CD14-positive monocyte (primary cell): ENCODE results near the gene NUP153. TPM values are rescaled to one million over a fixed set of nuclear protein-coding genes. Genes with fewer than 3 reads are reported as not detected.
A peak's percentile ranks its signal among the peaks of the same experiment; 100 is the strongest.

ENCODE experiments used
- DNase-seq, 3 donors: peaks; one replicate each; pipeline ENCODE4 v3.0.0-alpha.2; 2011 to 2022
- H2AFZ ChIP-seq: 2 replicates; pipeline ENCODE4 v1.6.0; 2012; ENCODE audit warnings: mild to moderate bottlenecking, low read depth, low read length, inconsistent platforms; ENCODE audit not compliant: insufficient read depth, poor library complexity, severe bottlenecking
- H3K27ac ChIP-seq, 2 donors: 1 replicate in 1 of 2; 2 replicates in 1 of 2; pipeline ENCODE4 v1.5.1; 2012 to 2013; ENCODE audit warnings: low read length in 2 of 2, control low read depth in 1 of 2, inconsistent platforms in 1 of 2, low read depth in 1 of 2, mild to moderate bottlenecking in 1 of 2
- H3K27me3 ChIP-seq, 2 donors: one replicate each; pipeline versions ENCODE4 v1.6.0 to v1.6.1; 2011 to 2013; ENCODE audit warnings: low read length in 2 of 2; ENCODE audit not compliant: control insufficient read depth in 2 of 2, insufficient read depth in 2 of 2
- H3K36me3 ChIP-seq, 2 donors: replicated peaks in 1 of 2; 1 replicate in 1 of 2; 2 replicates in 1 of 2; pipeline versions ENCODE4 v1.5.1 to v1.6.1; 2012 to 2013; ENCODE audit warnings: low read length in 2 of 2, control low read depth in 1 of 2, inconsistent platforms in 1 of 2, mild to moderate bottlenecking in 1 of 2; ENCODE audit not compliant: insufficient read depth in 2 of 2, control insufficient read depth in 1 of 2
- H3K4me1 ChIP-seq, 2 donors: 1 replicate in 1 of 2; 2 replicates in 1 of 2; pipeline versions ENCODE4 v1.5.1 to v1.6.1; 2012 to 2013; ENCODE audit warnings: low read length in 2 of 2, control low read depth in 1 of 2, inconsistent platforms in 1 of 2, mild to moderate bottlenecking in 1 of 2, moderate library complexity in 1 of 2; ENCODE audit not compliant: insufficient read depth in 2 of 2, control insufficient read depth in 1 of 2
- H3K4me2 ChIP-seq: replicated peaks from 2 replicates; pipeline ENCODE3; 2012; ENCODE audit warnings: low read length, moderate library complexity, mild to moderate bottlenecking; ENCODE audit not compliant: poor library complexity, severe bottlenecking; ENCODE audit errors: extremely low read depth
- H3K4me3 ChIP-seq, 3 experiments: fragments of 200-600 bp in 1 of 3; sonication (generic) in 1 of 3; replicated peaks in 1 of 3; 1 replicate in 2 of 3; 2 replicates in 1 of 3; pipeline ENCODE4 v1.5.1; 2011 to 2013; ENCODE audit warnings: low read length in 3 of 3, mild to moderate bottlenecking in 3 of 3, control low read depth in 2 of 3, low read depth in 2 of 3, inconsistent platforms in 1 of 3, moderate library complexity in 1 of 3
- H3K79me2 ChIP-seq: 2 replicates; pipeline ENCODE4 v1.6.0; 2012; ENCODE audit warnings: mild to moderate bottlenecking, control low read depth, inconsistent platforms, low read length, moderate library complexity; ENCODE audit not compliant: insufficient read depth
- H3K9ac ChIP-seq: 2 replicates; pipeline ENCODE4 v1.6.0; 2017; ENCODE audit warnings: low read length, mild to moderate bottlenecking; ENCODE audit not compliant: insufficient read depth, poor library complexity, severe bottlenecking
- H3K9me3 ChIP-seq, 2 donors: replicated peaks in 1 of 2; 1 replicate in 1 of 2; 2 replicates in 1 of 2; pipeline versions ENCODE4 v1.5.1 to v1.6.1; 2012 to 2013; ENCODE audit warnings: low read length in 2 of 2, control low read depth in 1 of 2; ENCODE audit not compliant: control insufficient read depth in 1 of 2, insufficient read depth in 1 of 2
- H4K20me1 ChIP-seq: 2 replicates; pipeline ENCODE4 v1.6.0; 2012; ENCODE audit warnings: mild to moderate bottlenecking, low read length, control low read depth, moderate library complexity; ENCODE audit not compliant: insufficient read depth
- H3K27ac Mint-ChIP-seq, 7 donors: one replicate each; pipeline ENCODE4 v1.8.0; 2020; ENCODE audit warnings: mild to moderate bottlenecking in 7 of 7, mixed read lengths in 7 of 7, moderate library complexity in 6 of 7, inconsistent platforms in 2 of 7
- H3K27me3 Mint-ChIP-seq, 3 donors: one replicate each; pipeline ENCODE4 v1.8.0; 2021 to 2022; ENCODE audit warnings: low read depth in 3 of 3, mild to moderate bottlenecking in 3 of 3, mixed read lengths in 3 of 3, moderate library complexity in 3 of 3, inconsistent platforms in 1 of 3
- H3K36me3 Mint-ChIP-seq, 2 donors: one replicate each; pipeline ENCODE4 v1.8.0; 2020; ENCODE audit warnings: mixed read lengths in 2 of 2, inconsistent platforms in 1 of 2, mild to moderate bottlenecking in 1 of 2
- H3K4me1 Mint-ChIP-seq: one replicate; pipeline ENCODE4 v1.8.0; 2020; ENCODE audit warnings: mild to moderate bottlenecking, mixed read lengths
- H3K4me3 Mint-ChIP-seq, 2 donors: one replicate each; pipeline ENCODE4 v1.8.0; 2020; ENCODE audit warnings: mild to moderate bottlenecking in 2 of 2, mixed read lengths in 2 of 2, moderate library complexity in 1 of 2
- H3K9me3 Mint-ChIP-seq, 7 donors: one replicate each; pipeline ENCODE4 v1.8.0; 2020 to 2022; ENCODE audit warnings: mixed read lengths in 7 of 7, mild to moderate bottlenecking in 6 of 7, moderate library complexity in 6 of 7, inconsistent platforms in 2 of 7
- WGBS: methylation state at CpG from one replicate; pipeline ENCODE4 v1.1.5; 2013; ENCODE audit warnings: missing lambda C conversion rate; ENCODE audit not compliant: insufficient coverage; 5-methylcytosine and 5-hydroxymethylcytosine counted together
- intact Hi-C, 2 donors: fragments of 100-400 bp; cut with micrococcal nuclease; formaldehyde crosslinking; loops; one replicate each; pipeline versions ENCODE4 v1.15.0 to v1.15.1; 2023
- polyA plus RNA-seq, 3 donors: library from polyadenylated mRNA; depleted of rRNA in 1 of 3; unstranded in 2 of 3; stranded (reverse) in 1 of 3; fragments of 300-500 nt in 2 of 3; fragments of >200 nt in 1 of 3; fragmentation: Illumina TruSeq in 2 of 3; gene quantifications; 1 replicate in 2 of 3; 2 replicates in 1 of 3; pipeline ENCODE4 v1.2.3, GENCODE V29; 2012 to 2021
- TF ChIP-seq, protein P1 (sequence below): fragments of 200-600 bp; IDR thresholded peaks from one replicate; pipeline ENCODE4 v1.8.0; 2022; ENCODE audit warnings: antibody characterized with exemption, mild to moderate bottlenecking

The NUP153 gene
- polyA plus RNA-seq, 3 donors = 0.99 to 13.8 (median 2.3) TPM

DNA sequence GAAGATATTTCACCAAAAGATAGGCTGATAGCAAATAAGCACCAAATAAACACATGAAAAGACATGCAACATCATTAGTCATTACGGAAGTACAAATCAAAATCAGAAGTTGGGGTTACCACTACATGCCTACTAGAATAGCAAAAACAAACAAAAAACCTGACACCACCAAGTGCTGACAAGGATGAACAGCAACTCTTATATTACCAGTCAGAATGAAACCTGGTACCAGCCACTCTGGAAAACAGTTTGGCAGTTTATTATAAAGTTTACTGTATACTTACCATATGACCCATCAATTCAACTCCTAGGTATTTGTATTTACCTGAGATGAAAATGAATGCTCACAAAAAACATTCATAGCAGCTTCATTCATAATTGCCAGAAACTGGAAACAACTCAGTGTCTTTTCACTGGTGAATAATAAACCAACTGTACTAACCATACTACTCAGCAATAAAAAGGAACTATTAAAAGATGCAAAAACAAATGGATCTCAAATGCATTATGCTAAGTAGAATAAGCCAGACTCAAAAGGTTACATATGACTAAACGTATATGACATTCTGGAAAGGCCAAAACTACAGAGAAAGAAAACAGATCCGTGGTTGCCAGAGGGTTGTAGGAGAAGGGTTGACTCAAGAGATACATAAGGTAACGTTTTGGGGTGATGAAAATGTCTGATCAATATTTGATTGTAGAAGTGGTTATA lies 33.0 kb downstream of the NUP153 start:
- Mint-ChIP-seq H3K9me3 (no peaks in the 10 kb centered on the region), H3K27me3 (no peaks in the 10 kb centered on the region), H3K4me1 (peaks cover 6% of the 10 kb centered on the region), H3K4me3 (no peak overlapping the region), H3K36me3 (peaks cover 52 to 62% of the 10 kb centered on the region in 2 donors), H3K27ac (peak overlapping the region in 2 of 7 donors; percentile 11 to 41)
- H3K4me2 ChIP-seq = no peak overlapping the region
- H3K79me2 ChIP-seq = peaks cover 32% of the 10 kb centered on the region
- no peaks in the 10 kb centered on the region for H3K4me1 ChIP-seq
- H3K9me3 ChIP-seq = no peaks in the 10 kb centered on the region
- TF ChIP-seq, protein P1, sequence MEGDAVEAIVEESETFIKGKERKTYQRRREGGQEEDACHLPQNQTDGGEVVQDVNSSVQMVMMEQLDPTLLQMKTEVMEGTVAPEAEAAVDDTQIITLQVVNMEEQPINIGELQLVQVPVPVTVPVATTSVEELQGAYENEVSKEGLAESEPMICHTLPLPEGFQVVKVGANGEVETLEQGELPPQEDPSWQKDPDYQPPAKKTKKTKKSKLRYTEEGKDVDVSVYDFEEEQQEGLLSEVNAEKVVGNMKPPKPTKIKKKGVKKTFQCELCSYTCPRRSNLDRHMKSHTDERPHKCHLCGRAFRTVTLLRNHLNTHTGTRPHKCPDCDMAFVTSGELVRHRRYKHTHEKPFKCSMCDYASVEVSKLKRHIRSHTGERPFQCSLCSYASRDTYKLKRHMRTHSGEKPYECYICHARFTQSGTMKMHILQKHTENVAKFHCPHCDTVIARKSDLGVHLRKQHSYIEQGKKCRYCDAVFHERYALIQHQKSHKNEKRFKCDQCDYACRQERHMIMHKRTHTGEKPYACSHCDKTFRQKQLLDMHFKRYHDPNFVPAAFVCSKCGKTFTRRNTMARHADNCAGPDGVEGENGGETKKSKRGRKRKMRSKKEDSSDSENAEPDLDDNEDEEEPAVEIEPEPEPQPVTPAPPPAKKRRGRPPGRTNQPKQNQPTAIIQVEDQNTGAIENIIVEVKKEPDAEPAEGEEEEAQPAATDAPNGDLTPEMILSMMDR = no peak
- H3K4me3 ChIP-seq = no peak overlapping the region
- H3K36me3 ChIP-seq = peaks cover 53 to 71% of the 10 kb centered on the region in 2 donors
- no peak overlapping the region for H3K9ac ChIP-seq
- no peak for DNase-seq
- no peak overlapping the region for H3K27ac ChIP-seq
- peaks cover 34% of the 10 kb centered on the region for H4K20me1 ChIP-seq
- no peaks in the 10 kb centered on the region for H3K27me3 ChIP-seq
- H2AFZ ChIP-seq = no peak overlapping the region
- 92% methylated on average over 2 of the region's 4 CpGs for WGBS
- intact Hi-C loops = no loop called here

DNA sequence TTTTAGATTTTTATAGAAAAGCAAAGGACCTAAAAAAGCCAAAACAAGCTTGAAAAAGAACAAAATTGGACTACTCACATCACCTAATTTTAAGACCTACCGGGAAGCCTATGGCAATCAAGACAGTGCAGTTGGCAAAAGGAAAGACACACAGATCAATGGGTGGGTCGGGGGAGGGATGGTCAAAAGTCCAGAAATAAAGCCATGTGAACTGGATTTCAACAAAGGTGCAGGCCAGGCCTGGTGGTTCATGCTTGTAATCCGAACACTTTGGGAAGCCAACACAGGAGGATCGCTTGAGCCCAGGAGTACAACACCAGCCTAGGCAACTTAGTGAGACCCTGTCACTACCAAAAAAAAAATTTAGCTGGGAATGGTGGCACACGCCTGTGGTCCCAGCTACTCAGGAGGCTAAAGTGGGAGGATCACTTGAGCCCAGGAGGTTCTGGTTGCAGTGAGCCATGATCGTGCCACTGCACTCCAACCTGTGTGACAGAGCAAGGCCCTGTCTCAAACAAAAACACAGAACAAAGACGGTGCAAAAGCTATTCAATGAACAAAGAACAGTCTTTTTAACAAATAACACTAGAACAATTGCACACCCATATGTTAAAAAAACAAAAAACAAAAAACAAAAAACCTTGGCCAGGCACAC lies 34.5 kb downstream of the NUP153 start:
- Histone ChIP-seq H3K36me3 (peaks cover 66 to 86% of the 10 kb centered on the region in 2 donors), H4K20me1 (peaks cover 19% of the 10 kb centered on the region), H3K9me3 (no peaks in the 10 kb centered on the region), H3K27me3 (no peaks in the 10 kb centered on the region), H3K4me3 (no peak overlapping the region), H3K9ac (no peak overlapping the region), H2AFZ (no peak overlapping the region), H3K79me2 (peaks cover 17% of the 10 kb centered on the region), H3K4me1 (no peaks in the 10 kb centered on the region), H3K4me2 (no peak overlapping the region), H3K27ac (no peak overlapping the region)
- Mint-ChIP-seq H3K27me3 (no peaks in the 10 kb centered on the region), H3K4me3 (no peak overlapping the region), H3K4me1 (peaks cover 2% of the 10 kb centered on the region), H3K9me3 (no peaks in the 10 kb centered on the region), H3K27ac (peak overlapping the region in 2 of 7 donors; percentile 57 to 58), H3K36me3 (peaks cover 61 to 76% of the 10 kb centered on the region in 2 donors)
- intact Hi-C loops = no loop called here
- no peak for DNase-seq
- TF ChIP-seq, protein P1 = no peak
- WGBS = 99% methylated on average over 7 of the region's 7 CpGs
